ENCODE data around the gene DENND1A. TPM values are rescaled to one million over a fixed set of nuclear protein-coding genes. Genes with fewer than 3 reads are reported as not detected.

DENND1A gene
- total RNA-seq, 2 donors from 2014 or later = 18.9 to 26.8 TPM

DNA sequence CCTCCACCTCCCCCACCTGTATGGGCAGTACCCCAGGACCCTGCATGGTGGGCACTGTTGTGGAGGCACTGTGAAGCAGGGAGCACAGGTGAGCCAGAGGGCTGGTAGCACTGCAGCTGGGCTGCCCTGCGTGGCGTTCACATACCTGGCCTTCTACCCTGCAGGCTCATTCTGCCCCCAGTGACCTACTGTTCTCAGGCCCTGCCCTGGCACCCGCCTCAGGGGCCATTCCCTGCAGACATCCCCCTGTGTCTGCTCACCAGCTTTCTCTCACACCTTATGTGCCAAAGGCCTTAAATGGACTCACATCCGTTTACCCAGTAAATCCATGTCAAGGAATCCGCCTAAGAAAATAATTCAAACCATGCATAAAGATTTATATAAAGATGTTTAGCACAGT, 377.4 kb downstream of the DENND1A start:
- Histone ChIP-seq H3K27me3 (replicated peaks; ENCODE audit: insufficient read depth) (no peaks in the 10 kb centered on the region), H3K4me1 (replicated peaks) (no peaks in the 10 kb centered on the region), H3K4me3 (no peak overlapping the region), H3K36me3 (no peaks in the 10 kb centered on the region), H3K9me3 (no peaks in the 10 kb centered on the region), H3K27ac (no peak overlapping the region)
- intact Hi-C loops (cut with DNase I) = no loop called here
- TF ChIP-seq POLR2A (IDR thresholded peaks at IDR 0.05) (no peak), CTCF (IDR thresholded peaks at IDR 0.05) (no peak), POLR2AphosphoS5 (IDR thresholded peaks at IDR 0.05) (no peak)
- 96% methylated on average over 5 of the region's 5 CpGs for WGBS
- no peak for DNase-seq (ENCODE audit: low spot score)

DNA sequence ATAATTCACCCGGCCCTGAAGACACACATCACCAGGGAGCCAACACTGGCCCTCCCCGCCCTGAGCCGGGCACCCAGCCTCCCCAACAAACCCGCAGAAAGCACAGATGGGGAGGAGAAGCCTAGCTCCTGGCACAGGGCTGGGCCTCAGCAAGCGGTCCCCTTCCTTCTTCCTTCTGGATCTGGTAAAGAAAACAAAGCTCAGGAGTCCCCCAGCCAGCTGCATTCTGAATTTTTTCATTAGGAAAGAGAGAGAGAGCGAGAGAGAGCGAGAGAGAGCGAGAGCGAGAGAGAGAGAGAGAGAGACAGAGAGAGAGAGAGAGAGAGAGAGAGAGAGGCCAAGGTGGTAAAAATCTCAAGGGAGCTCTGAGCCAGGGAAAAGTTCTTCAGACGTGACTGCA, 378.2 kb downstream of the DENND1A start:
- no peaks in the 10 kb centered on the region for H3K36me3 ChIP-seq
- H3K9me3 ChIP-seq = no peaks in the 10 kb centered on the region
- H3K4me1 ChIP-seq (replicated peaks) = no peaks in the 10 kb centered on the region
- intact Hi-C loops (cut with DNase I) = no loop called here
- no peak for TF ChIP-seq POLR2A (IDR thresholded peaks at IDR 0.05)
- no peak for TF ChIP-seq CTCF (IDR thresholded peaks at IDR 0.05)
- TF ChIP-seq POLR2AphosphoS5 (IDR thresholded peaks at IDR 0.05) = no peak
- H3K4me3 ChIP-seq = no peak overlapping the region
- no peak for DNase-seq (ENCODE audit: low spot score)
- WGBS = 87% methylated on average over 10 of the region's 10 CpGs
- H3K27me3 ChIP-seq (replicated peaks; ENCODE audit: insufficient read depth) = no peaks in the 10 kb centered on the region
- H3K27ac ChIP-seq = no peak overlapping the region

DNA sequence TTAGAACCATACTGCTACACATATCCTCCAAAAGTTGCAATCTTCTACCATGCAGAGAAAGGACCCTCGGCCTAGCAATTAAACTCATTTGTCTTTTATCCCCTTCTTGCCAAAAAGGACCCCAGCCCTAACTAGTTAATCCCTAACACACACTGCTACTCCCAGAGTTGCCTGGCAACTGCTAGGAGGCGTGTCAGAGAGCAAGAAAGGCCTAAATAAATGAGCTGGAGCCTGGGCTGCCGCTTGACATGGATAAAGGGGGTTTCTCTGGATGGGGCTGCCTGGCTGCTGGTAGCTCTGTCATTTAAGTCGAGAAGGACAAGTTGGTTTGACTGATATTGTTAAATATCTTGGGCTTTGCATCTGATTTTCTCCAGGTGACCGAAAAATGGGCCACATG, 379.1 kb downstream of the DENND1A start:
- no peaks in the 10 kb centered on the region for H3K36me3 ChIP-seq
- WGBS = 82% methylated on average over 5 of the region's 5 CpGs
- intact Hi-C loops (cut with DNase I) = no loop called here
- no peak for TF ChIP-seq CTCF (IDR thresholded peaks at IDR 0.05)
- TF ChIP-seq POLR2AphosphoS5 (IDR thresholded peaks at IDR 0.05) = no peak
- TF ChIP-seq POLR2A (IDR thresholded peaks at IDR 0.05) = no peak
- no peak for DNase-seq (ENCODE audit: low spot score)
- H3K9me3 ChIP-seq = no peaks in the 10 kb centered on the region
- H3K27me3 ChIP-seq (replicated peaks; ENCODE audit: insufficient read depth) = no peaks in the 10 kb centered on the region
- H3K27ac ChIP-seq = no peak overlapping the region
- H3K4me1 ChIP-seq (replicated peaks) = no peaks in the 10 kb centered on the region
- no peak overlapping the region for H3K4me3 ChIP-seq

DNA sequence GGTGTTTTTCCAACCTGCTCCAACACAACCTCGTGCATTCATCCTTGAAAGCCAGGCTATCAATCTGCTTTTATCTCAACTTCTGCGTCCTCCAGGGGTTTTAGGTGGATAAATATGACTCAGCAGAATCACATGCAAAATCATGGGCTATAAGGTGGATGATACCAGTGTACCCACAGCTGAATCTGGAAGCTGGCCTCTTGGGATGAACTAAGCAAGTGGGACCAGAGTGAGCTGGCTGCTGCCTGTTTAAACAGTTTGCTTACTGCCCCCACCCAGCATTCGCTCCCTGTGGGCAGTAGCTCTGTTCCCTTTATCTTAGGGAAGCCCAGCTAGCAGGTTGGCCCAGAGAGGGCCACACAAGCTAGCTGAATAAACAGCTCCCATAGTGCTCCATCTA, 379.9 kb downstream of the DENND1A start:
- no peak for TF ChIP-seq CTCF (IDR thresholded peaks at IDR 0.05)
- TF ChIP-seq POLR2AphosphoS5 (IDR thresholded peaks at IDR 0.05) = no peak
- no peak for TF ChIP-seq POLR2A (IDR thresholded peaks at IDR 0.05)
- Histone ChIP-seq H3K36me3 (no peaks in the 10 kb centered on the region), H3K4me1 (replicated peaks) (no peaks in the 10 kb centered on the region), H3K4me3 (no peak overlapping the region), H3K27ac (no peak overlapping the region), H3K9me3 (no peaks in the 10 kb centered on the region), H3K27me3 (replicated peaks; ENCODE audit: insufficient read depth) (no peaks in the 10 kb centered on the region)
- DNase-seq (ENCODE audit: low spot score) = no peak
- 82% methylated on average over 3 of the region's 3 CpGs for WGBS
- intact Hi-C loops (cut with DNase I) = no loop called here

DNA sequence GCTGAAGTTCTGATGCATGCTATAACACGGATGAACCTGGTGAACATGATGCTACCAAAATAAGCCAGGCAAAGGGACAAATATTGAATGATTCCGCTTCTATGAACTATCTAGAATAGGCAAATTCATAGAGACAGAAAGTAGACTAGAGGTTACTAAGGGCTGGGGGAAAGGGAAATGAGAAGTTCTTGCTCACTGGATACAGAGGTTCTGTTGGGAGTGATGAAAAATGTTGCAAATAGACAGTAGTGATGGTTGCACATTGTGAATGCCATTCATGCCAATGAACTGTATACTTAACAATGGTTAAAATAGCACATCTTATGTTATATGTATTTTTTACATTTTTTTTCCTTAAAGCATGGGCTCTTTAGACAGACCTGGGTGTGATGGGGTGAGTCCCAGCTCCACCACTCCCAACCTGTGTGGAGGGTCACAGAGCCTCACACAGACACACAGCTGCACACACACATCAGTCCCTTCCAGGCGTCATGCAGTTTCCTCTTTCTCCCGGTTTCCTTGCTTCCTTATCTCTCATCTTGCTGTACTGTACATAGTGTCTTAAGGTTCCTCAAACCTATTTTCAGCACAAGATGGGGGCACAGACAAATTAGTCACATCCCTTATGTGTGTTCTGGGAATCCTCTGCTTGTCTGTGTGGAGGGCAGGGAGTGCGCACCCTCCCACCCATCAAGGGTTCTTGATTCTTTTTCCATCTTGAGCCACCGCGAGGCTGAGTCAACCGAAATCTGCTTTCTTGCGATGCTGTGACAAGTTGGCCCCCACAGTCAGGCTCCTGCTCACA, 381.0 kb downstream of the DENND1A start:
- Histone ChIP-seq H3K36me3 (no peaks in the 10 kb centered on the region), H3K4me3 (no peak overlapping the region), H3K9me3 (no peaks in the 10 kb centered on the region), H3K27ac (no peak overlapping the region), H3K4me1 (replicated peaks) (no peaks in the 10 kb centered on the region), H3K27me3 (replicated peaks; ENCODE audit: insufficient read depth) (no peaks in the 10 kb centered on the region)
- no peak for TF ChIP-seq CTCF (IDR thresholded peaks at IDR 0.05)
- TF ChIP-seq POLR2AphosphoS5 (IDR thresholded peaks at IDR 0.05) = no peak
- TF ChIP-seq POLR2A (IDR thresholded peaks at IDR 0.05) = no peak
- WGBS = 84% methylated on average over 9 of the region's 9 CpGs
- intact Hi-C loops (cut with DNase I) = no loop called here
- no peak for DNase-seq (ENCODE audit: low spot score)
